Spleen (tissue), 11 donors: ENCODE data around the gene RGS10. TPM values are rescaled to one million over a fixed set of nuclear protein-coding genes. Genes with fewer than 3 reads are reported as not detected.

ENCODE experiments used
- DNase-seq: peaks from one replicate; pipeline ENCODE4 v3.0.0-alpha.2; 2020
- H3K27ac ChIP-seq, 8 donors: fragments of 200-600 bp; sonication (generic) in 7 of 8; 1 replicate in 4 of 8; 2 replicates in 4 of 8; pipeline versions ENCODE4 v1.5.0 to v1.8.0; 2016 to 2021; ENCODE audit warnings: inconsistent platforms in 4 of 8, mild to moderate bottlenecking in 4 of 8, moderate library complexity in 1 of 8
- H3K27me3 ChIP-seq, 7 donors: fragments of 200-600 bp; sonication (generic) in 6 of 7; replicated peaks in 1 of 7; 1 replicate in 4 of 7; 2 replicates in 3 of 7; pipeline versions ENCODE4 v1.5.0 to v1.8.0; 2016 to 2021; ENCODE audit warnings: inconsistent platforms in 3 of 7, mild to moderate bottlenecking in 1 of 7
- H3K36me3 ChIP-seq, 6 donors: fragments of 200-600 bp; sonication (generic) in 5 of 6; 1 replicate in 4 of 6; 2 replicates in 2 of 6; pipeline versions ENCODE4 v1.5.0 to v1.8.0; 2016 to 2021; ENCODE audit warnings: inconsistent platforms in 2 of 6
- H3K4me1 ChIP-seq, 6 donors: fragments of 200-600 bp; sonication (generic) in 5 of 6; 1 replicate in 3 of 6; 2 replicates in 3 of 6; pipeline versions ENCODE4 v1.5.0 to v1.8.0; 2016 to 2021; ENCODE audit warnings: inconsistent platforms in 3 of 6
- H3K4me3 ChIP-seq, 8 donors: fragments of 200-600 bp; sonication (generic) in 7 of 8; 1 replicate in 4 of 8; 2 replicates in 4 of 8; pipeline versions ENCODE4 v1.5.0 to v1.8.0; 2016 to 2021; ENCODE audit warnings: inconsistent platforms in 4 of 8, mild to moderate bottlenecking in 4 of 8, moderate library complexity in 2 of 8
- H3K9me3 ChIP-seq, 8 donors: fragments of 200-600 bp; sonication (generic) in 7 of 8; 1 replicate in 4 of 8; 2 replicates in 4 of 8; pipeline versions ENCODE4 v1.5.0 to v1.8.0; 2016 to 2021; ENCODE audit warnings: inconsistent platforms in 4 of 8
- CTCF ChIP-seq, 11 experiments: fragments of 200-600 bp in 7 of 11; fragments of 450-650 bp in 4 of 11; sonication (generic) in 4 of 11; IDR thresholded peaks in 8 of 11; conservative IDR thresholded peaks in 3 of 11; 1 replicate in 7 of 11; 2 replicates in 4 of 11; pipeline versions ENCODE4 v1.4.0 to v1.8.0; 2016 to 2021; ENCODE audit warnings: antibody characterized with exemption in 11 of 11, inconsistent platforms in 4 of 11, mild to moderate bottlenecking in 1 of 11
- POLR2A ChIP-seq, 3 donors: fragments of 450-650 bp; IDR thresholded peaks; one replicate each; pipeline ENCODE4 v1.5.1; 2017; ENCODE audit warnings: antibody characterized with exemption in 3 of 3, mild to moderate bottlenecking in 1 of 3
- POLR2AphosphoS5 ChIP-seq, 3 donors: sonication (generic); formaldehyde crosslinking; IDR thresholded peaks; one replicate each; pipeline ENCODE4 v1.5.1; 2017; ENCODE audit warnings: antibody characterized with exemption in 3 of 3
- WGBS, 5 donors: extraction: QIAGEN DNeasy Blood & Tissue Kit in 3 of 5; methylation state at CpG; one replicate each; pipeline versions ENCODE4 v1.1.5 to v1.1.7; 2013 to 2018; 5-methylcytosine and 5-hydroxymethylcytosine counted together
- intact Hi-C: fragments of 100-400 bp; cut with DNase I; formaldehyde crosslinking; loops from one replicate; pipeline ENCODE4 v1.15.0; 2023; ENCODE audit warnings: low total_unique reads
- polyA plus RNA-seq, 3 donors: library from polyadenylated mRNA; stranded (reverse); fragments of 200-250 nt; gene quantifications; one replicate each; pipeline ENCODE4 v1.2.1, GENCODE V29; 2013
- total RNA-seq, 7 donors: library from RNA; depleted of rRNA in 3 of 7; stranded (reverse); fragments of >200 nt in 3 of 7; fragmentation: NEBNext Ultra II Directional in 4 of 7; extraction: Animal tissue kit (Norgen Biotek cat#: 25700) in 4 of 7; gene quantifications; one replicate each; pipeline versions ENCODE4 v1.1.0 to v1.2.1, GENCODE V29; 2016 to 2021
- donor health status: healthy with polysubstance abuse.
- donor health status: DM: no; HTN: no; CAD: no; lungs with moderate emphysema.
- donor health status: DM: no; HTN: no; CAD: no.
- donor health status: Bipolar disorder and iron deficiency.
- donor health status: healthy.
- donor health status: DM: no; HTN: no; CAD: no.
- donor health status: DM: yes; HTN: yes; CAD: no.

Gene RGS10
- total and polyA plus RNA-seq, 10 donors = 29.1 to 127 (median 49.6) TPM

- 88 to 99% (median 97%) methylated on average over 6 of the region's 6 CpGs for WGBS, 5 donors
- H3K36me3 ChIP-seq = peaks cover 0 to 56% (median 7%) of the 10 kb centered on the region in 6 donors
- TF ChIP-seq CTCF (IDR thresholded peaks at IDR 0.05 in 8 of 11, conservative IDR thresholded peaks at IDR 0.05 in 3 of 11) (no peak), POLR2A (IDR thresholded peaks at IDR 0.05) (no peak), POLR2AphosphoS5 (IDR thresholded peaks at IDR 0.05) (no peak)
- DNase-seq = no peak
- no peak overlapping the region for H3K27ac ChIP-seq
- H3K4me3 ChIP-seq = no peak overlapping the region
- H3K4me1 ChIP-seq = peaks cover 23 to 40% (median 37%) of the 10 kb centered on the region in 6 donors
- H3K27me3 ChIP-seq = no peaks in the 10 kb centered on the region
- intact Hi-C loops = no loop called here
- no peaks in the 10 kb centered on the region for H3K9me3 ChIP-seq
Observed at GRCh38 chr10:119514819-119515218, 27.7 kb downstream of the RGS10 start.

- peaks cover 0 to 73% (median 7%) of the 10 kb centered on the region in 6 donors for H3K36me3 ChIP-seq
- no peaks in the 10 kb centered on the region for H3K27me3 ChIP-seq
- no peaks in the 10 kb centered on the region for H3K9me3 ChIP-seq
- no peak overlapping the region for H3K27ac ChIP-seq
- intact Hi-C loops = no loop called here
- no peak overlapping the region for H3K4me3 ChIP-seq
- WGBS, 5 donors = 89 to 93% (median 91%) methylated on average over 19 of the region's 19 CpGs
- peak; percentile 47 for DNase-seq
- no peak for TF ChIP-seq POLR2AphosphoS5 (IDR thresholded peaks at IDR 0.05)
- TF ChIP-seq CTCF (IDR thresholded peaks at IDR 0.05 in 8 of 11, conservative IDR thresholded peaks at IDR 0.05 in 3 of 11) = no peak
- TF ChIP-seq POLR2A (IDR thresholded peaks at IDR 0.05) = no peak
- peaks cover 10 to 18% (median 17%) of the 10 kb centered on the region in 6 donors for H3K4me1 ChIP-seq
Observed at GRCh38 chr10:119511828-119512515, 30.5 kb downstream of the RGS10 start.

- H3K4me1 ChIP-seq = no peaks in the 10 kb centered on the region
- H3K9me3 ChIP-seq = no peaks in the 10 kb centered on the region
- 73 to 88% (median 84%) methylated on average over 10 of the region's 10 CpGs for WGBS, 5 donors
- H3K36me3 ChIP-seq = peaks cover 0 to 77% (median 5%) of the 10 kb centered on the region in 6 donors
- no peak overlapping the region for H3K27ac ChIP-seq
- H3K27me3 ChIP-seq = no peaks in the 10 kb centered on the region
- no peak overlapping the region for H3K4me3 ChIP-seq
- intact Hi-C loops = no loop called here
- DNase-seq = peak; percentile 43
- TF ChIP-seq POLR2AphosphoS5 (IDR thresholded peaks at IDR 0.05) (no peak), CTCF (IDR thresholded peaks at IDR 0.05 in 8 of 11, conservative IDR thresholded peaks at IDR 0.05 in 3 of 11) (no peak), POLR2A (IDR thresholded peaks at IDR 0.05) (no peak)
Observed at GRCh38 chr10:119509909-119510451, 32.5 kb downstream of the RGS10 start.

- intact Hi-C loops = no loop called here
- WGBS, 5 donors = 86 to 98% (median 95%) methylated on average over 5 of the region's 5 CpGs
- Histone ChIP-seq H3K36me3 (peaks cover 0 to 55% (median 2%) of the 10 kb centered on the region in 6 donors), H3K4me1 (peaks cover 6 to 22% (median 14%) of the 10 kb centered on the region in 6 donors), H3K27ac (no peak overlapping the region), H3K9me3 (no peaks in the 10 kb centered on the region), H3K4me3 (no peak overlapping the region), H3K27me3 (no peaks in the 10 kb centered on the region)
- DNase-seq = peak; percentile 10
- TF ChIP-seq CTCF (IDR thresholded peaks at IDR 0.05 in 8 of 11, conservative IDR thresholded peaks at IDR 0.05 in 3 of 11) (no peak), POLR2AphosphoS5 (IDR thresholded peaks at IDR 0.05) (no peak), POLR2A (IDR thresholded peaks at IDR 0.05) (no peak)
Observed at GRCh38 chr10:119507115-119507514, 35.4 kb downstream of the RGS10 start.
